GM21619 (cell line): ENCODE data around the gene NDUFB3.

Experiments
- ATAC-seq: cut with Tn5 transposase; IDR thresholded peaks from one replicate; pipeline ENCODE4 v1.9.1; 2021; ENCODE audit not compliant: unreplicated experiment

Gene NDUFB3

DNA sequence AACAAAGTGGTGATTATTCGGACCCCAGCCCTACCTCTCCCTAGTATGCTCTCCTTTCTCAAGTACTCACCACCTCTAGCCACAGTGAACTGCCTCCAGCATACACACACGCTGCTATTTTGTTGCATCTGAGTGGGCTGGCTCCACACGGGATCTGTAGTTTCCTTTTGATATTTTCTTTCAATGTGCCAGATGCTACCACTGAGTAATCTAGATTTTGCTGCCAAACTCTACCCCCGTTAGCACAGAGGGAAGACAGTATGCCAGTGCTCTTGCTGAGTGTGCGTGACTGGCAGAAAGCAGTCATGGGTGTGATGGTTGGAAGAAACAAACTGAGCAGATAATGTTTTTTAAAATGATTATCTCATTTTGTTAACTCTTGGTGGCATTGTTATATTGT lies 55.8 kb downstream of the NDUFB3 start:
- no peak for ATAC-seq

DNA sequence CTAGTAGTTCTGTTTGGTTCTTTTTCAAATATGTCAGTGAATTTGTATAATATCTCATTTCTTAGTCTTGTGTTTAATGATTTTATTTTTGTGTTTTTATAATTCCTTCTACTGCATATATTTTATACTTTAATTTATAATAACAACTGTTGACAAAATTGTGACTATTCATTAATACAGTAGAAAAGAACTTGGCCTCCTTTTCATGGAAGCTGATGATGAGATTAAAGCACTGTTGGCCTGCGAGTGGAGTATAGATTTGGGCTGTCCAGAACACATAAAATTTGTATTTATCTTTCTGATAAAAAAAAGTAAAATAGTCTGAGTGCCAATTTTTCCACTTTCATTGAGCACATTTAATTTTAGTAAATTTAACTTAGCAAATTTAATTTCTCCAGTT lies 56.2 kb downstream of the NDUFB3 start:
- no peak for ATAC-seq

DNA sequence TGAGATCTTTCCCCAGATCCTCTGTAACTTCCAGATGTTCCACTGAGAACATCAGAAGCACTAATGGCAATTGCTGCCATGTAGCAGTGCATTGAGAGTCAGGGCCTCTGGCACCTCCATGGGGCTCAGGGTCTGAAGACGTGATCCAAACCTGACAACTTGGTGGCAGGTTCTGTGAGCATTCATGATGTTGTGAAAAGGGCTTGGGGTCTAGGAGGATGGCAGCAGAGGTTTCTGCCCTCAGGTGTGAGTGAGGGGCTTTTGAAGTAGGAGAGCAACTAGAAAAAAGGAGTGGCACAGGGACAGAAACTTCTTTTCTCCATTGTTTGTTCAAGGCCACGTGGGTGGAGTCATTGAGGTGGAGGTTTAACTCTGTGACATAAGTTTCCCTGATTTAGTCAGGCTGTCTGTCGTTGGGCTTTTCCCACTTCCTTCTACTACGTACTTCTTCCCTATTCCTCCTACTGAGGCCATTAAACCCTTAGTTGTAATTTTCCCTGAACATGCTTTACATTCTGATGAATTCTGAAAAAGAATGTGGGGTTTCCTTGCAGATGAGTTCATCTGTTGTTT lies 57.2 kb downstream of the NDUFB3 start:
- no peak for ATAC-seq

DNA sequence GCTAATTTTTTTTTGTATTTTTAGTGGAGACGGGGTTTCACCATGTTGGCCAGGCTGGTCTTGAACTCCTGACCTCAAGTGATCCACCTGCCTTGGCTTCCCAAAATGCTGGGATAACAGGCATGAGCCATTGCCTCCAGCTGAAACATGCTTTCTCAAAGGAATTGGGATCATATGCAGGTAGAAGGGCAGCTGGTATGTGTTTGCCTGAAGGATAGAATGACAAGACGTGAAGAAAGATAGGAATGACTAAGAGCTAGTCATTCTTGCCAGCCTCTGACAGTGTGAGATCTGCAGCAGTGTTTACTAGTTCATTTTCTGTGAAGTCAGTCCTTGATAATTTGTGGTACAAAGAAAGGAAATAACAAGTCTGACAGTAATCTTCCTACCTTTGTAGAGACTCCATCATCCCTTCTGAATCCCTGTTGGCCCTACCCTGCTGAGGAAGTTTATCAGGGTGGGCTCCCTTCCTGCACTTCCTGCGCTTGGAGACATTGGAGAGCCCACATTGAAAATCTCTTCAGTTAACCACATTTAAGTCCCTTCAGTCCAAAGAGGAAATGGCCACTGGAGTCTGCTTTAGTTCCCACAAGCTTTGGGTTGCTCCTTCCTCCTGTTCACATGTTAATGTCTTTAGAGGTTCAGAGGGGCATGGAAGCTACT lies 58.9 kb downstream of the NDUFB3 start:
- ATAC-seq: no peak

- ATAC-seq: no peak
These were observed 60.7 kb downstream of the NDUFB3 start for GRCh38 chr2:201132518-201132917.
